NB4 (cell line): ENCODE measurements around the gene YARS1.

ENCODE experiments used
- CTCF ChIP-seq: IDR thresholded peaks from one replicate; pipeline ENCODE4 v1.5.1; 2012; ENCODE audit warnings: low read depth, low read length
- MAX ChIP-seq: IDR thresholded peaks from 2 replicates; pipeline ENCODE4 v1.6.1; 2011; ENCODE audit warnings: low read depth, low read length
- MYC ChIP-seq: IDR thresholded peaks from 2 replicates; pipeline ENCODE4 v1.6.1; 2011; ENCODE audit warnings: low read depth, low read length
- POLR2A ChIP-seq: IDR thresholded peaks from 2 replicates; pipeline ENCODE4 v1.6.1; 2011; ENCODE audit warnings: mild to moderate bottlenecking; ENCODE audit not compliant: insufficient read length; ENCODE audit errors: extremely low read depth

- no peak for TF ChIP-seq CTCF
- TF ChIP-seq MYC = no peak
- no peak for TF ChIP-seq POLR2A
- no peak for TF ChIP-seq MAX
These were observed 73.1 kb downstream of the YARS1 start for GRCh38 chr1:32744071-32744425.
